GM12874 (cell line): Measurements from ENCODE around the gene FZD7.

Source experiments
- TF ChIP-seq, protein P1 (sequence below): IDR thresholded peaks from 2 replicates; pipeline ENCODE4 v1.5.1; 2011; ENCODE audit warnings: low read depth, mild to moderate bottlenecking, control low read depth, low read length, moderate library complexity; ENCODE audit not compliant: insufficient read depth

FZD7 gene

DNA sequence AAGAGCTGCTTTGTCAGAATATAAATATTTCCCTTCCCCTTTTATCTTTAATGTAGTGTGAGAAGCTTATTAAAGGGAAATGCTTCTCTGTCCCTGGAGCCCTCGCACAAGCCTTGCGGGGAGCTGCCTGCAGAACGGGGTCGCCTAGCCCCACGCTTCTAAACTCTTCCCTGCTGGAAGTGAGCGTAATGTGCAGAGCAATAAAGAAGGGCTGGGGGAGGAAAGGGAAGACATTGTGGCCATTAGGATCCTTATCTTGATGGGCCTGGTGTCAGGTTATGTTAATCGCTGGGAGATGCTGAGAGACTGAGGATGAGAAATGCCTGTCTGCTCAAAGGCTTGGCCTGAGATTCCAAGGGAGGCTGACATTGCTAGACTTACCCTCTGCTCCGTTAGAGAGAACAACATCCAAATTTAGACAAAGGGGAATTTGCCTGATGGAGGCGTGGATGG, 18.9 kb upstream of the FZD7 start:
- TF ChIP-seq, protein P1, sequence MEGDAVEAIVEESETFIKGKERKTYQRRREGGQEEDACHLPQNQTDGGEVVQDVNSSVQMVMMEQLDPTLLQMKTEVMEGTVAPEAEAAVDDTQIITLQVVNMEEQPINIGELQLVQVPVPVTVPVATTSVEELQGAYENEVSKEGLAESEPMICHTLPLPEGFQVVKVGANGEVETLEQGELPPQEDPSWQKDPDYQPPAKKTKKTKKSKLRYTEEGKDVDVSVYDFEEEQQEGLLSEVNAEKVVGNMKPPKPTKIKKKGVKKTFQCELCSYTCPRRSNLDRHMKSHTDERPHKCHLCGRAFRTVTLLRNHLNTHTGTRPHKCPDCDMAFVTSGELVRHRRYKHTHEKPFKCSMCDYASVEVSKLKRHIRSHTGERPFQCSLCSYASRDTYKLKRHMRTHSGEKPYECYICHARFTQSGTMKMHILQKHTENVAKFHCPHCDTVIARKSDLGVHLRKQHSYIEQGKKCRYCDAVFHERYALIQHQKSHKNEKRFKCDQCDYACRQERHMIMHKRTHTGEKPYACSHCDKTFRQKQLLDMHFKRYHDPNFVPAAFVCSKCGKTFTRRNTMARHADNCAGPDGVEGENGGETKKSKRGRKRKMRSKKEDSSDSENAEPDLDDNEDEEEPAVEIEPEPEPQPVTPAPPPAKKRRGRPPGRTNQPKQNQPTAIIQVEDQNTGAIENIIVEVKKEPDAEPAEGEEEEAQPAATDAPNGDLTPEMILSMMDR = no peak

DNA sequence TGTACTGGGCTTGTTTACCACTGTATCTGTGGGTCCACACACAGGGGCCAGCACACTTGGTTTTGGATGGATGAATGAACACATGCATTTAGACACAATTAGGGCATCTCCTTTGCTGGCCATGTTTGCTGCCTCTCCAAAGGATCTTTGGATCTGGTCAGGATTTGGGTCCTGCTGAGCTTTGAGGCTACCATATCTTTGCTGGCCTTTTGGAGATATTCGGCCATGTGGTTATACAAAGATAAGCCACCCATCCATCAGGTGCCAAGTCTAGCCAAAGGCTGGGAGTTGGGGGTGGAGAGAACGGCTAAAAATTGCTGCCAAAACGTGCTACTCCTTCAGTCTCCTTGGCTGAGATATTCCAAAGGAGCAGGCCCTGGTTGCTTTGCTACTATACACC, 18.2 kb upstream of the FZD7 start:
- TF ChIP-seq, protein P1 = no peak

DNA sequence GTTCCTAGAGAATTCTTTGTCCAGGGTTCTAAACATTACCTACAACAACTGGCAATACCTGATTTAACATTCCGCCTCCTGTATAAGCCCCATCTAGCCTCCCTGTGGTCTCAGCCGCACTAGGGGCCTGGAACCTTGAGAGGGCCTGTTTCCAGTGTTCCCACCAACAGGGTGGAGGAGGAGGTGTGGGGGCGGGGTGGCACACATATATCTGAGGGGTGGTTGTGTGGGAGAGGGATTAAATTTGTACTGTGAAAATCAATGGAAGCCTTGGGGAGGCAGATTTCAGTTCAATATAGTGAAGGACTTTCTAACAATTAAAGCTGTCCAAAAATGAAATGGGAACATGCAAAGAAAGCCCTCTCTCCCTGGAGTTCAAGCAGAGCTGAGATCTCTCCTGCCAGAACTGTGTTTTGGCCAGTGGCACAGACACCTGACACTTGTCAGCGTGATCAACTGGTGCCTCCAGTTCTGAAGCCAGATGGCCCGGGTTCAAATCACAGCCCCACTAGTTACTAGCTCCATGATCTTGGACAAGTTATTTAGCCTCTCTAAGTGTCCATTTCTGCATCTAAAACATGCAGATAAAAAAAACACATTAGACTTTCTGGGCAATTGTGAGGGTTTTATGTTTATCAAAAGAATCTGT, 17.0 kb upstream of the FZD7 start:
- TF ChIP-seq, protein P1 = no peak

DNA sequence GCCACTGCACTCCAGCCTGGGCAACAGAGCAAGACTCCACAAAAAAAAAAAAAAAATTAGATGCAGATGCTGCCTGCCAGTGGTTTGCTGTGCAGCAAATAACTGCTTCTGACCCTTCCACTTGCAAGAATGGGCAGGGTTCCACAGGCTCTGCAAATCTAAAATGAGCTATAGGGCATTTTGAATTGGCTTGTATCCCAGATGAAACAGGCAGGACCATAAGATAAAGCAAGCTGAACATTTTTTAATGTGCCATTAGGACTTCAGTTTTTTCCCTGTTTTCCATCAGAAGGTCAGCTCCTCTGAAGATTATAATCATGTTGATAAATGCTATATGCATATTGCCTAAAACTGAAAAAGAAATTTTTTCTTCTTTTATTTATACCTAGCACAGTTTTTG, 15.7 kb upstream of the FZD7 start:
- TF ChIP-seq, protein P1 = no peak

DNA sequence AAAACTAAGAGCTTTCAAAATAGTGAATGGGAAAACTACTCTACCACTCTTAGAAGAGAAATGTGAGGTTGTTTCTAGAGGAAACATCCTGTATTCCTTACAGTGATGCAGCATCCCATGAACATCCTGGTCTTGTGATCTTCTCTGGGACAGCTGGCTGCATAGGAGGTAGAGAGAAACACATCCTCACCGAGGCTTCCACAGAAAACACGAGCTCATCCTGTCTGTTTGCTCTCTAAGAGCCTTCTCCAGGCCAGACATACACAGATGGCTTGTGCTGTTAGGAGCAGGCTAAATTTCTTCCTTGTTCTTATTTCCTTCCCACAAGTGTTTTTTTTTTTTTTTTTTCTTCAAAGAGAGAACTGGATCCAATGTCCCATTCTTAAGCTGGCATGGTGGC, 14.7 kb upstream of the FZD7 start:
- TF ChIP-seq, protein P1 = no peak

DNA sequence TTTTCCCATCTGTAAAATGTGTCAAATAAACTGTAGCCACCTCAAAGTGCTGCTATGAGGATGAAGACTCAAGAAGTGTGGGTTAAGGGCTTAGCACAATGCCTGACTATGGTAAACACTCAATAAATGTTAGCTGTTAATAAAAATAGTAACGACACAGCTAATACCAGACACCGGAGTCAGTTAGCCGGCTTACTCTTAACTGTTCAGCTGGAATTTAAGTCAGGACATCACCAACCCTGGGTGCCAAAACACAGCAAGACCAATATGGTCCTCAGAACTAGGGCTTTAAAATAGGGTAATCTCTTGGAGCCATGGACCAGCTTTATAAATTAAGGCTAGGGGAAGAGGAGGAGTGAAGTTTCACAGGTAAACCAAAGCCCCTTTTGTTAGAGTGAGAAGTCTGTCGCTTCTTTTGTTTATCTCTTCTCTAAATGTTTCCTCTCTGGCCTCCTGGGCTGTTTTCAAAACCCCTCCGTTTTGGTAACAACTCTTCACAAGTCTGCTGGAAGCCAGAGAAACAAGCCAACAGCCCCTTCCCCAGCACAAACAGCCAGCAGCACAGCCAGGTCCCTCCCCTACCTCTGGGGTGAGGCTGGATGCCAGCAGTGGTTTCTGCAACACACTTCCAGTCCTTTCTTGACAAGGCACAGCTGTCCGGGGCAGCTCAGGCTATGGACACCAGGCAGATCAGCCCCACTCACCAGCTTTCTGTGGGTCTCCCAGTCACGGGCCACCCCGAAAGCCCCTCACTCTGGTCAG, 13.8 kb upstream of the FZD7 start:
- TF ChIP-seq, protein P1 = no peak

DNA sequence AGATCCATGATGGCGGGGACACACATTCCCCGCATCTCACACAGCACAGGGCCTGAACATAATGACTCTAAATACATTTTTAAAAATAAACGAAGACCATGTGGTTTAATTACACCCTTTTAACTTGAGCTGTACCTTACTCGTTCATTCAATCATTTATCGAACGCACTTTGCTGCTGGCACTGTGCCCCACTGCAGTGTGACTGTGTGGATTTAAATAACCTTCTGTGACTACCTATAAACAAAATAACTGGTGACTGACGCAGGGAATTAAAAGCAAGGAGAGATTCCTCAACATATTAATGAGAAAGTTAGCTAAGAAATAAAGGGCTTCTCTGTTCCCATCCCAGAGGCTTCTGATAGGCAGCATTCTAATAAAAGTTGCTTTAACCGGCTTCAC, 10.9 kb upstream of the FZD7 start:
- TF ChIP-seq, protein P1 = no peak
